Esophagus squamous epithelium (tissue), 5 donors: ENCODE results near the gene RTN3. TPM values are rescaled to one million over a fixed set of nuclear protein-coding genes. Genes with fewer than 3 reads are reported as not detected.

Experiments
- DNase-seq: peaks from one replicate; lab custom pipeline; 2025; lab: John Stamatoyannopoulos, UW
- H3K27ac ChIP-seq, 4 donors: fragments of 200-600 bp; sonication (generic); one replicate each; pipeline ENCODE4 v1.5.1; 2016 to 2019; ENCODE audit warnings: mild to moderate bottlenecking in 1 of 4
- H3K27me3 ChIP-seq, 4 donors: fragments of 200-600 bp; sonication (generic); 1 replicate in 3 of 4; 2 replicates in 1 of 4; pipeline versions ENCODE4 v1.5.1 to v1.6.0; 2017 to 2021; ENCODE audit warnings: antibody characterized with exemption in 1 of 4
- H3K36me3 ChIP-seq, 3 donors: fragments of 200-600 bp; sonication (generic); one replicate each; pipeline ENCODE4 v1.5.1; 2016 to 2019
- H3K4me1 ChIP-seq, 3 donors: fragments of 200-600 bp; sonication (generic); one replicate each; pipeline ENCODE4 v1.5.1; 2017 to 2019
- H3K4me3 ChIP-seq, 4 donors: fragments of 200-600 bp; sonication (generic); 1 replicate in 3 of 4; 2 replicates in 1 of 4; pipeline ENCODE4 v1.5.1; 2016 to 2019; ENCODE audit warnings: mild to moderate bottlenecking in 2 of 4, moderate library complexity in 1 of 4
- H3K9me3 ChIP-seq, 3 donors: fragments of 200-600 bp; sonication (generic); one replicate each; pipeline ENCODE4 v1.5.1; 2016 to 2019
- CTCF ChIP-seq, 6 experiments: fragments of 450-650 bp in 4 of 6; fragments of 200-600 bp in 2 of 6; sonication (generic) in 2 of 6; IDR thresholded peaks; one replicate each; pipeline ENCODE4 v1.5.1; 2016 to 2019; ENCODE audit warnings: antibody characterized with exemption in 6 of 6, mild to moderate bottlenecking in 4 of 6, moderate library complexity in 4 of 6
- POLR2A ChIP-seq, 4 donors: fragments of 450-650 bp; IDR thresholded peaks; one replicate each; pipeline ENCODE4 v1.6.1; 2017; ENCODE audit warnings: antibody characterized with exemption in 4 of 4, mild to moderate bottlenecking in 4 of 4, moderate library complexity in 3 of 4
- WGBS, 2 donors: methylation state at CpG; one replicate each; pipeline ENCODE4 v1.1.5; 2018; 5-methylcytosine and 5-hydroxymethylcytosine counted together
- intact Hi-C: fragments of 100-400 bp; cut with DNase I; formaldehyde crosslinking; loops from one replicate; pipeline ENCODE4 v1.15.0; 2022
- total RNA-seq, 4 donors: library from RNA; depleted of rRNA; stranded (reverse); fragments of >200 nt; gene quantifications; one replicate each; pipeline ENCODE4 v1.1.0, GENCODE V29; 2016
- donor health status: DM: yes; HTN: yes; CAD: no.

The RTN3 gene
- total RNA-seq, 4 donors from 2014 or later, result 48.0 to 78.3 (median 58.4) TPM

GRCh38 chr11:63671322-63672155 lies 9.8 kb upstream of the RTN3 start, which contains the start of gene ATL3:
ATL3 (minus strand) TSS chr11:63671376; CDS start chr11:63671335, 41 bp downstream.
- Histone ChIP-seq H3K27ac (peak within 1 kb of the TSS; percentile 98 to 99 (median 98)), H3K36me3 (peaks cover 0 to 6% (median 0%) of the 10 kb centered on the region in 3 donors), H3K4me1 (peaks cover 29 to 44% (median 40%) of the 10 kb centered on the region in 3 donors), H3K27me3 (no peaks in the 10 kb centered on the region), H3K4me3 (peak within 1 kb of the TSS; percentile 84 to 94 (median 88)), H3K9me3 (no peaks in the 10 kb centered on the region)
- peak in 2 of 4 donors; percentile 61 to 73 for TF ChIP-seq POLR2A (IDR thresholded peaks at IDR 0.05)
- peak in 5 of 6 experiments; percentile 4 to 22 (median 13) for TF ChIP-seq CTCF (IDR thresholded peaks at IDR 0.05)
- intact Hi-C loops, result no loop called here
- DNase-seq, result peak; percentile 79
- WGBS, 2 donors, result 0 to 24% methylated on average over 4 to 31 of the region's 69 CpGs

GRCh38 chr11:63672156-63672463 lies 9.2 kb upstream of the RTN3 start:
- 96 to 97% methylated on average over 12 to 16 of the region's 16 CpGs for WGBS, 2 donors
- peak overlapping the region in 1 of 4 donors; percentile 94 for H3K4me3 ChIP-seq
- no peak for DNase-seq

GRCh38 chr11:63672936-63673539 lies 8.3 kb upstream of the RTN3 start:
- Histone ChIP-seq H3K27ac (no peak overlapping the region), H3K27me3 (no peaks in the 10 kb centered on the region), H3K36me3 (peaks cover 0 to 6% (median 0%) of the 10 kb centered on the region in 3 donors), H3K4me3 (no peak overlapping the region), H3K9me3 (no peaks in the 10 kb centered on the region), H3K4me1 (peaks cover 17 to 29% (median 25%) of the 10 kb centered on the region in 3 donors)
- TF ChIP-seq CTCF (IDR thresholded peaks at IDR 0.05) (no peak), POLR2A (IDR thresholded peaks at IDR 0.05) (no peak)
- intact Hi-C loops, result no loop called here
- DNase-seq, result no peak
- 71 to 100% methylated on average over 1 of the region's 1 CpG for WGBS, 2 donors

More at GRCh38 chr11:63672156-63672463, 9.2 kb upstream of the RTN3 start:
- H3K27me3 ChIP-seq, result no peaks in the 10 kb centered on the region
- intact Hi-C loops, result no loop called here
- H3K9me3 ChIP-seq, result no peaks in the 10 kb centered on the region
- peaks cover 0 to 6% (median 0%) of the 10 kb centered on the region in 3 donors for H3K36me3 ChIP-seq
- peak overlapping the region; percentile 98 to 99 (median 98) for H3K27ac ChIP-seq
- no peak for TF ChIP-seq CTCF (IDR thresholded peaks at IDR 0.05)
- H3K4me1 ChIP-seq, result peaks cover 23 to 38% (median 34%) of the 10 kb centered on the region in 3 donors

GRCh38 chr11:63673579-63673978 lies 7.7 kb upstream of the RTN3 start:
- peaks cover 0 to 6% (median 0%) of the 10 kb centered on the region in 3 donors for H3K36me3 ChIP-seq
- no peak overlapping the region for H3K27ac ChIP-seq
- no peaks in the 10 kb centered on the region for H3K27me3 ChIP-seq
- peaks cover 17 to 24% (median 20%) of the 10 kb centered on the region in 3 donors for H3K4me1 ChIP-seq
- WGBS, 2 donors, result 41 to 53% methylated on average over 4 of the region's 4 CpGs
- TF ChIP-seq POLR2A (IDR thresholded peaks at IDR 0.05) (no peak), CTCF (IDR thresholded peaks at IDR 0.05) (no peak)
- DNase-seq, result no peak
- intact Hi-C loops, result no loop called here
- H3K9me3 ChIP-seq, result no peaks in the 10 kb centered on the region
- H3K4me3 ChIP-seq, result no peak overlapping the region
